Lower leg skin (tissue), 4 donors: ENCODE results near the gene LRRC10. TPM values are rescaled to one million over a fixed set of nuclear protein-coding genes. Genes with fewer than 3 reads are reported as not detected.
A peak's percentile ranks its signal among the peaks of the same experiment; 100 is the strongest.

Experiments used
- DNase-seq, 2 donors: peaks; one replicate each; pipeline ENCODE4 v3.0.0-alpha.2; 2019; ENCODE audit warnings: low spot score in 2 of 2
- H3K4me3 ChIP-seq: fragments of 200-600 bp; sonication (generic); 2 replicates; pipeline ENCODE4 v1.5.1; 2017; ENCODE audit warnings: mild to moderate bottlenecking, low read depth; ENCODE audit not compliant: poor library complexity, severe bottlenecking
- POLR2A ChIP-seq, 2 donors: fragments of 450-650 bp; IDR thresholded peaks; one replicate each; pipeline ENCODE4 v1.6.1; 2016 to 2017; ENCODE audit warnings: antibody characterized with exemption in 2 of 2, mild to moderate bottlenecking in 1 of 2, moderate library complexity in 1 of 2
- WGBS, 2 donors: methylation state at CpG; one replicate each; pipeline ENCODE4 v1.1.5; 2018; 5-methylcytosine and 5-hydroxymethylcytosine counted together
- intact Hi-C: fragments of 100-400 bp; cut with DNase I; formaldehyde crosslinking; loops from one replicate; pipeline ENCODE4 v1.15.0; 2023; ENCODE audit warnings: low total_unique reads
- total RNA-seq, 4 donors: library from RNA; depleted of rRNA; stranded (reverse); fragments of >200 nt; gene quantifications; one replicate each; pipeline ENCODE4 v1.1.0, GENCODE V29; 2016
- TF ChIP-seq, protein P1 (sequence below), 3 donors: fragments of 450-650 bp; IDR thresholded peaks; one replicate each; pipeline ENCODE4 v1.5.1; 2016; ENCODE audit warnings: antibody characterized with exemption in 3 of 3, mild to moderate bottlenecking in 3 of 3, moderate library complexity in 2 of 3

Gene LRRC10
- total RNA-seq, 4 donors from 2014 or later, result not detected

DNA sequence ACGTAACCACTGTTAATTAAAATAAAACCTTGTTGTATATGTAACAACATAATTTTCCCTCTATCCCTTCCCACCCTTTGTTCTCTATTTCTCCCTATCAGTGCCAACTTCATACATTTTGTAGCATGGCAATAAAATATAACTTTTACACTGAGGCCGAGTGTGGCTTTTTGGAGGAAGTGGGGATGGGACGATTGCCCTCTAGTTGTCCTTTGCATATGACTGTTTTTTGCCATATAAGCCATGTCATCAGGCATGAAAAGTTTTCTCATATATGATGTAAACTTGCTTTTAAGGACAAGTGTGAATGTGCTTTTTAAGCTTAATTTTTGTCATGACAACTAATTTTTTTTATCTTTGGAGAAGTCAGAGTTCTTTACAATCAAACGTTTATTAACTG, 31.7 kb downstream of the LRRC10 start:
- H3K4me3 ChIP-seq, result no peak overlapping the region
- 78 to 81% methylated on average over 4 of the region's 4 CpGs for WGBS, 2 donors
- intact Hi-C loops, result loop anchor here (10.0 kb wide), 1 partner anchor 164 kb away; no protein-coding TSS in a partner anchor
- TF ChIP-seq, protein P1, sequence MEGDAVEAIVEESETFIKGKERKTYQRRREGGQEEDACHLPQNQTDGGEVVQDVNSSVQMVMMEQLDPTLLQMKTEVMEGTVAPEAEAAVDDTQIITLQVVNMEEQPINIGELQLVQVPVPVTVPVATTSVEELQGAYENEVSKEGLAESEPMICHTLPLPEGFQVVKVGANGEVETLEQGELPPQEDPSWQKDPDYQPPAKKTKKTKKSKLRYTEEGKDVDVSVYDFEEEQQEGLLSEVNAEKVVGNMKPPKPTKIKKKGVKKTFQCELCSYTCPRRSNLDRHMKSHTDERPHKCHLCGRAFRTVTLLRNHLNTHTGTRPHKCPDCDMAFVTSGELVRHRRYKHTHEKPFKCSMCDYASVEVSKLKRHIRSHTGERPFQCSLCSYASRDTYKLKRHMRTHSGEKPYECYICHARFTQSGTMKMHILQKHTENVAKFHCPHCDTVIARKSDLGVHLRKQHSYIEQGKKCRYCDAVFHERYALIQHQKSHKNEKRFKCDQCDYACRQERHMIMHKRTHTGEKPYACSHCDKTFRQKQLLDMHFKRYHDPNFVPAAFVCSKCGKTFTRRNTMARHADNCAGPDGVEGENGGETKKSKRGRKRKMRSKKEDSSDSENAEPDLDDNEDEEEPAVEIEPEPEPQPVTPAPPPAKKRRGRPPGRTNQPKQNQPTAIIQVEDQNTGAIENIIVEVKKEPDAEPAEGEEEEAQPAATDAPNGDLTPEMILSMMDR (IDR thresholded peaks at IDR 0.05), result no peak
- no peak for TF ChIP-seq POLR2A (IDR thresholded peaks at IDR 0.05)
- no peak for DNase-seq

DNA sequence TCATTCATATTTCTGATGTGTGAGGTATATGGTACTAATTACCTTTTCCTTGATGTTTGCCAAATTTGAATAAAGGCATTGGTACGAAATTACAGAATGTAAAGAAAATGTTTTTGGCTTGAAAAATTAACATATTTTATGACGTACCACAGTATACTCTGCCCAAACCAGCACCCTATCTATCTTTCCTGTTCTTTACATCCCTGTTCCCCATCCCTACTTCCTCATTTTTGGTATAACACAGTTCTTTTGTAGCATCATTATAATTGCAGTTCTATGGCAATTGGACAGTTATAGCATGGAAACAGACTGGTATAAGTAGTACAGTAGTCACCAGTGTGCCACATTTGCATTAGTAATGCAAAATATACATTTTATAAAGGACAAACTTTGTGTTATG, 32.4 kb downstream of the LRRC10 start:
- WGBS, 2 donors, result 80% methylated on average over 2 of the region's 2 CpGs
- DNase-seq, result no peak
- intact Hi-C loops, result loop anchor here (10.0 kb wide), 1 partner anchor 163 kb away; no protein-coding TSS in a partner anchor
- TF ChIP-seq, protein P1 (IDR thresholded peaks at IDR 0.05), result no peak
- no peak for TF ChIP-seq POLR2A (IDR thresholded peaks at IDR 0.05)
- no peak overlapping the region for H3K4me3 ChIP-seq

DNA sequence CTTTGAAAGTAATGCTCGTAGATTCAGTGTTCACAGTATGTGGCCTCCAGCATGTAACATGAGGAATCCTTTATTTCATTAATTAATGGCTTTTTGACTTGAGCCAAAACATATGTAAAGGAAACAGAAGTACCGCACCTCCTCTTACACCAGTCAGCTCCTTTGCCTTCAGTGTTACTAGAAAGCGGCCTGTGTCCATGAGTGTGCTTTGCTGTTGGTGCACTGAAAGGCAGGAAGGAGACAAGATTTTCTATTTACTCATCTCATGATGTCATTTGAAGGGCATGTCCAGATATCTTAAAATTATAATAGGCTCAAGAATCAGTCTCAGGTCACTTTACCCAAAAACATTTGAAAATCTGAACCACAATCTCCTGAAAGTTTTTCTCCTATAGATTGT, 35.4 kb downstream of the LRRC10 start:
- intact Hi-C loops, result loop anchor here (10.0 kb wide), 1 partner anchor 161 kb away; no protein-coding TSS in a partner anchor
- DNase-seq, result no peak
- no peak overlapping the region for H3K4me3 ChIP-seq
- no peak for TF ChIP-seq POLR2A (IDR thresholded peaks at IDR 0.05)
- TF ChIP-seq, protein P1 (IDR thresholded peaks at IDR 0.05), result no peak
- WGBS, 2 donors, result 89 to 94% methylated on average over 3 of the region's 3 CpGs

DNA sequence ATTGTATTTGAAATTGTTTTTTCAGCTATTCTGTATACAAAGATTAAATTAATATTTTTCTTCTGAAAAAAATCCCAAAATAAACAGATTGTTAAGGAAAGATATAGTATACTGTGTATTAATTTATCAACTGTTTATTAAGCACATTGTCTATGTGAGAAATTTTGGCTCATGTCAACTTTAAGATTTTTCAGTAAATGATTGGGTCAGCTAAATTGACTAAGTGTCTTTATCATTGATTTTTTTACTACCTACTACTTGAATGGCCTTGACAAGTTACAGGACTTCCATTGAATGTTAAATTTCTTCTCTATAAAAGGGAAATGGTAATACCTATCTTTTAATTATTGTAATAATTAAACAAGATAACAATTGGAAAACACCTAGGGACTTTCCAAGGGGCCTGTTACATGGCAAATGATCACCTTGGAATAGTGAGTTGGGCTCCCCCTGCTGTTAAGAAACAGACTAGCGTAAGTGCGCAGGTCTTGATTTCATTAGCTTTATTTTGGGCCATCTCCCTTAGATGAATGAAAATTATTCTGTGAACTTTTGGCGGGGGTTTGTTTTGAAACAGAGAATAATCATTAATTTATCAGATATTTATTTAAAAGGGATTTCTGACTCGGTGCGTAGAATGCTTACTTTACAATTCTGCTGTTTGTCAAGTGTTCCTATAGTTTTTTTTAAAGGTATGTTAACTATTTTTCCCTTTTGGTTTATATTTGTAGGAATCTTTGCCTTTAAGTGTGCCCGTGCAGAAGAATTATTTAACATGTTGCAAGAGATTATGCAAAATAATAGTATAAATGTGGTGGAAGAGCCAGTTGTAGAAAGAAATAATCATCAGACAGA, 39.9 kb downstream of the LRRC10 start:
- TF ChIP-seq, protein P1 (IDR thresholded peaks at IDR 0.05), result peak in 1 of 3 donors; percentile 19
- TF ChIP-seq POLR2A (IDR thresholded peaks at IDR 0.05), result no peak
- 35 to 45% methylated on average over 6 of the region's 6 CpGs for WGBS, 2 donors
- intact Hi-C loops, result loop anchor here (10.0 kb wide), 1 partner anchor 156 kb away; no protein-coding TSS in a partner anchor
- H3K4me3 ChIP-seq, result no peak overlapping the region
- DNase-seq, result peak in 1 of 2 donors; percentile 56

DNA sequence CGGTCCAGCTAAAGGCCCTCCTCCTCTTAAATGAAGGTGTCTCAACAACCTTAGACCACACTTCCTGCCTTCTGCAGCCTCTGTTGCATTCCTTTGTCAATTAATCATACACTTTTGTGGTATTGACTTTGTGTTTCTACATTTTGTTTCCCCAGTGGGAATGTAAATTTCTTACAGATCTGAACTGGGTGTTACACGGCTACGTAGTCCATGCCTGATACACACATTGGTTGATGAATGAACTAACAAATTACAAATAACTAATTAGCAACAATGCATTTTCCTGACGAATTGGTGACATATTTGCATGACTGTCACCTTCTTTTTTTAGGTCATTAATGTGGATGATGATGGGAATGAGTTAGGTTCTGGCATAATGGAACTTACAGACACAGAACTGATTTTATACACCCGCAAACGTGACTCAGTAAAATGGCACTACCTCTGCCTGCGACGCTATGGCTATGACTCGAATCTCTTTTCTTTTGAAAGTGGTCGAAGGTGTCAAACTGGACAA, 40.6 kb downstream of the LRRC10 start:
- TF ChIP-seq POLR2A (IDR thresholded peaks at IDR 0.05), result no peak
- TF ChIP-seq, protein P1 (IDR thresholded peaks at IDR 0.05), result no peak
- WGBS, 2 donors, result 93 to 94% methylated on average over 10 of the region's 10 CpGs
- DNase-seq, result no peak
- no peak overlapping the region for H3K4me3 ChIP-seq
- intact Hi-C loops, result loop anchor here (10.0 kb wide), 1 partner anchor 155 kb away; no protein-coding TSS in a partner anchor
